ENCODE measurements around the gene SEMA5A. TPM values are rescaled to one million over a fixed set of nuclear protein-coding genes. Genes with fewer than 3 reads are reported as not detected.
"Not testable (repeated sequence)": the region's sequence is repeated elsewhere in the genome, so short reads cannot be mapped to it uniquely, and the experiment has no call there.

Gene SEMA5A
- total RNA-seq, 2 experiments from 2014 or later = 0.12 TPM

- DNase-seq; H3K27ac Mint-ChIP-seq; H3K4me1 Mint-ChIP-seq; H3K4me3 Mint-ChIP-seq; H3K27me3 Mint-ChIP-seq; H3K36me3 Mint-ChIP-seq (ENCODE audit: low read depth); POLR2A ChIA-PET; H3K9me3 Mint-ChIP-seq; CTCF ChIA-PET: not testable (repeated sequence)
These were observed 146.1 kb downstream of the SEMA5A start for GRCh38 chr5:9399783-9400182.

- no peak for DNase-seq
- Mint-ChIP-seq H3K4me3 (no peak overlapping the region), H3K27ac (no peak overlapping the region), H3K4me1 (no peaks in the 10 kb centered on the region), H3K27me3 (no peaks in the 10 kb centered on the region), H3K36me3 (ENCODE audit: low read depth) (no peaks in the 10 kb centered on the region), H3K9me3 (no peaks in the 10 kb centered on the region)
- ChIA-PET POLR2A (no interaction called here), CTCF (no interaction called here)
These were observed 146.8 kb downstream of the SEMA5A start for GRCh38 chr5:9399094-9399493.

GRCh38 chr5:9398227-9398626 is 147.6 kb downstream of the SEMA5A start:
- no peak overlapping the region for H3K4me3 Mint-ChIP-seq
- no peaks in the 10 kb centered on the region for H3K27me3 Mint-ChIP-seq
- DNase-seq = no peak
- CTCF ChIA-PET = no interaction called here
- no peaks in the 10 kb centered on the region for H3K9me3 Mint-ChIP-seq
- POLR2A ChIA-PET = no interaction called here
- H3K27ac Mint-ChIP-seq = no peak overlapping the region
- H3K36me3 Mint-ChIP-seq (ENCODE audit: low read depth) = no peaks in the 10 kb centered on the region
- no peaks in the 10 kb centered on the region for H3K4me1 Mint-ChIP-seq

- ChIA-PET POLR2A (no interaction called here), CTCF (no interaction called here)
- no peaks in the 10 kb centered on the region for H3K9me3 Mint-ChIP-seq
- no peaks in the 10 kb centered on the region for H3K4me1 Mint-ChIP-seq
- DNase-seq = no peak
- no peak overlapping the region for H3K4me3 Mint-ChIP-seq
- no peak overlapping the region for H3K27ac Mint-ChIP-seq
- no peaks in the 10 kb centered on the region for H3K27me3 Mint-ChIP-seq
- H3K36me3 Mint-ChIP-seq (ENCODE audit: low read depth) = no peaks in the 10 kb centered on the region
These were observed 149.5 kb downstream of the SEMA5A start for GRCh38 chr5:9396285-9396770.

- no peaks in the 10 kb centered on the region for H3K27me3 Mint-ChIP-seq
- no peaks in the 10 kb centered on the region for H3K4me1 Mint-ChIP-seq
- H3K4me3 Mint-ChIP-seq = no peak overlapping the region
- H3K36me3 Mint-ChIP-seq (ENCODE audit: low read depth) = no peaks in the 10 kb centered on the region
- CTCF ChIA-PET = no interaction called here
- no peak for DNase-seq
- H3K27ac Mint-ChIP-seq = no peak overlapping the region
- H3K9me3 Mint-ChIP-seq = no peaks in the 10 kb centered on the region
- POLR2A ChIA-PET = no interaction called here
These were observed 150.2 kb downstream of the SEMA5A start for GRCh38 chr5:9395706-9396105.

- no peak overlapping the region for H3K4me3 Mint-ChIP-seq
- H3K4me1 Mint-ChIP-seq = no peaks in the 10 kb centered on the region
- no peaks in the 10 kb centered on the region for H3K27me3 Mint-ChIP-seq
- CTCF ChIA-PET = no interaction called here
- no peak overlapping the region for H3K27ac Mint-ChIP-seq
- no peak for DNase-seq
- no peaks in the 10 kb centered on the region for H3K9me3 Mint-ChIP-seq
- POLR2A ChIA-PET = no interaction called here
- no peaks in the 10 kb centered on the region for H3K36me3 Mint-ChIP-seq (ENCODE audit: low read depth)
These were observed 151.7 kb downstream of the SEMA5A start for GRCh38 chr5:9394221-9394620.

- Mint-ChIP-seq H3K27ac (no peak overlapping the region), H3K4me3 (no peak overlapping the region), H3K4me1 (no peaks in the 10 kb centered on the region), H3K27me3 (no peaks in the 10 kb centered on the region), H3K36me3 (ENCODE audit: low read depth) (no peaks in the 10 kb centered on the region), H3K9me3 (no peaks in the 10 kb centered on the region)
- DNase-seq = no peak
- CTCF ChIA-PET = no interaction called here
- POLR2A ChIA-PET = no interaction called here
These were observed 153.2 kb downstream of the SEMA5A start for GRCh38 chr5:9392625-9393024.

- Mint-ChIP-seq H3K36me3 (ENCODE audit: low read depth) (no peaks in the 10 kb centered on the region), H3K9me3 (no peaks in the 10 kb centered on the region), H3K27me3 (no peaks in the 10 kb centered on the region), H3K4me1 (no peaks in the 10 kb centered on the region), H3K4me3 (no peak overlapping the region), H3K27ac (no peak overlapping the region)
- POLR2A ChIA-PET = no interaction called here
- no peak for DNase-seq
- CTCF ChIA-PET = no interaction called here
These were observed 154.8 kb downstream of the SEMA5A start for GRCh38 chr5:9391080-9391479.

- Mint-ChIP-seq H3K36me3 (ENCODE audit: low read depth) (no peaks in the 10 kb centered on the region), H3K27ac (no peak overlapping the region), H3K9me3 (no peaks in the 10 kb centered on the region), H3K27me3 (no peaks in the 10 kb centered on the region), H3K4me3 (no peak overlapping the region), H3K4me1 (no peaks in the 10 kb centered on the region)
- ChIA-PET CTCF (no interaction called here), POLR2A (no interaction called here)
- DNase-seq = no peak
These were observed 155.8 kb downstream of the SEMA5A start for GRCh38 chr5:9390113-9390512.

- H3K9me3 Mint-ChIP-seq = no peaks in the 10 kb centered on the region
- ChIA-PET CTCF (no interaction called here), POLR2A (no interaction called here)
- DNase-seq = no peak
- H3K4me1 Mint-ChIP-seq = no peaks in the 10 kb centered on the region
- H3K4me3 Mint-ChIP-seq = no peak overlapping the region
- H3K27me3 Mint-ChIP-seq = no peaks in the 10 kb centered on the region
- no peak overlapping the region for H3K27ac Mint-ChIP-seq
- no peaks in the 10 kb centered on the region for H3K36me3 Mint-ChIP-seq (ENCODE audit: low read depth)
These were observed 156.8 kb downstream of the SEMA5A start for GRCh38 chr5:9388941-9389674.

GRCh38 chr5:9387879-9388278 is 158.0 kb downstream of the SEMA5A start:
- no peaks in the 10 kb centered on the region for H3K27me3 Mint-ChIP-seq
- H3K9me3 Mint-ChIP-seq = no peaks in the 10 kb centered on the region
- CTCF ChIA-PET = no interaction called here
- H3K36me3 Mint-ChIP-seq (ENCODE audit: low read depth) = no peaks in the 10 kb centered on the region
- DNase-seq = no peak
- POLR2A ChIA-PET = no interaction called here
- H3K4me3 Mint-ChIP-seq = no peak overlapping the region
- no peaks in the 10 kb centered on the region for H3K4me1 Mint-ChIP-seq
- no peak overlapping the region for H3K27ac Mint-ChIP-seq

GRCh38 chr5:9386945-9387344 is 158.9 kb downstream of the SEMA5A start:
- Mint-ChIP-seq H3K9me3 (no peaks in the 10 kb centered on the region), H3K36me3 (ENCODE audit: low read depth) (no peaks in the 10 kb centered on the region), H3K27ac (no peak overlapping the region), H3K4me3 (no peak overlapping the region), H3K4me1 (no peaks in the 10 kb centered on the region), H3K27me3 (no peaks in the 10 kb centered on the region)
- ChIA-PET POLR2A (no interaction called here), CTCF (no interaction called here)
- DNase-seq = no peak

- POLR2A ChIA-PET = no interaction called here
- Mint-ChIP-seq H3K4me1 (no peaks in the 10 kb centered on the region), H3K36me3 (ENCODE audit: low read depth) (no peaks in the 10 kb centered on the region), H3K27ac (no peak overlapping the region), H3K4me3 (no peak overlapping the region), H3K27me3 (no peaks in the 10 kb centered on the region), H3K9me3 (peaks cover 1% of the 10 kb centered on the region)
- DNase-seq = no peak
- CTCF ChIA-PET = no interaction called here
These were observed 163.4 kb downstream of the SEMA5A start for GRCh38 chr5:9382522-9382921.

- Mint-ChIP-seq H3K9me3 (peaks cover 2% of the 10 kb centered on the region), H3K4me1 (no peaks in the 10 kb centered on the region), H3K27me3 (no peaks in the 10 kb centered on the region), H3K4me3 (no peak overlapping the region), H3K36me3 (ENCODE audit: low read depth) (no peaks in the 10 kb centered on the region), H3K27ac (no peak overlapping the region)
- ChIA-PET CTCF (no interaction called here), POLR2A (interaction anchor here (0.7 kb wide), 1 partner anchor 51 kb away, joined by 3 read pairs; no protein-coding TSS in a partner anchor)
- DNase-seq = no peak
These were observed 164.4 kb downstream of the SEMA5A start for GRCh38 chr5:9381464-9381863.
